Measurements from ENCODE around the gene CELSR1. TPM values are rescaled to one million over a fixed set of nuclear protein-coding genes. Genes with fewer than 3 reads are reported as not detected.

CELSR1 gene
- total RNA-seq, 1 donor from 2014 or later, result 5.1 TPM

DNA sequence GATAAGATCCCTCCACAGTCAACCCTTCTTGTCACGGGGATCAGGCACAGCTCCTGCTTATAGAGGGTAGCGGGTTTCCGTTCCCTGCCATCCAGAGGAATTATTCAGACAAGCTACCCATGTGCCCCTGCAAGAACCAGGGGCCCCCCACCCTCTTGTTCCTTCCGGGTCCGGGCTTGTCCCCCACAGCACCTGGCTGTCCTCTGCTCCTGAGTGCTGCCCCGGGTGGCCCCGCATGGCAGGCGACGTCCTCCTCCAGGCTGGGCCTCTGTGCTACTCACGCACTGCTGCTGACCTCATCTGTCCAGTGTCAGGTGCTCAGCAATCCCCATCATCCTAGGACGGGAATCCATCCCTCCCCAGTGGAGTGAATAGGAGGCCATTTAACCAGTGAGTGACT is 24.7 kb downstream of the CELSR1 start:
- Mint-ChIP-seq H3K27me3 (ENCODE audit: low read depth) (peaks cover 82% of the 10 kb centered on the region), H3K9me3 (no peaks in the 10 kb centered on the region), H3K27ac (ENCODE audit: unreplicated experiment) (no peak overlapping the region), H3K4me3 (no peak overlapping the region), H3K4me1 (peaks cover 27% of the 10 kb centered on the region), H3K36me3 (ENCODE audit: low read depth) (no peaks in the 10 kb centered on the region)
- DNase-seq (ENCODE audit: low read depth, low spot score), result no peak
- TF ChIP-seq, protein P1, sequence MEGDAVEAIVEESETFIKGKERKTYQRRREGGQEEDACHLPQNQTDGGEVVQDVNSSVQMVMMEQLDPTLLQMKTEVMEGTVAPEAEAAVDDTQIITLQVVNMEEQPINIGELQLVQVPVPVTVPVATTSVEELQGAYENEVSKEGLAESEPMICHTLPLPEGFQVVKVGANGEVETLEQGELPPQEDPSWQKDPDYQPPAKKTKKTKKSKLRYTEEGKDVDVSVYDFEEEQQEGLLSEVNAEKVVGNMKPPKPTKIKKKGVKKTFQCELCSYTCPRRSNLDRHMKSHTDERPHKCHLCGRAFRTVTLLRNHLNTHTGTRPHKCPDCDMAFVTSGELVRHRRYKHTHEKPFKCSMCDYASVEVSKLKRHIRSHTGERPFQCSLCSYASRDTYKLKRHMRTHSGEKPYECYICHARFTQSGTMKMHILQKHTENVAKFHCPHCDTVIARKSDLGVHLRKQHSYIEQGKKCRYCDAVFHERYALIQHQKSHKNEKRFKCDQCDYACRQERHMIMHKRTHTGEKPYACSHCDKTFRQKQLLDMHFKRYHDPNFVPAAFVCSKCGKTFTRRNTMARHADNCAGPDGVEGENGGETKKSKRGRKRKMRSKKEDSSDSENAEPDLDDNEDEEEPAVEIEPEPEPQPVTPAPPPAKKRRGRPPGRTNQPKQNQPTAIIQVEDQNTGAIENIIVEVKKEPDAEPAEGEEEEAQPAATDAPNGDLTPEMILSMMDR (conservative IDR thresholded peaks at IDR 0.05), result no peak

- TF ChIP-seq, protein P1 (conservative IDR thresholded peaks at IDR 0.05), result no peak
- Mint-ChIP-seq H3K27me3 (ENCODE audit: low read depth) (peaks cover 83% of the 10 kb centered on the region), H3K36me3 (ENCODE audit: low read depth) (no peaks in the 10 kb centered on the region), H3K9me3 (no peaks in the 10 kb centered on the region), H3K4me1 (peaks cover 22% of the 10 kb centered on the region), H3K27ac (ENCODE audit: unreplicated experiment) (no peak overlapping the region), H3K4me3 (no peak overlapping the region)
- DNase-seq (ENCODE audit: low read depth, low spot score), result no peak
These were observed 25.4 kb downstream of the CELSR1 start for GRCh38 chr22:46512039-46512370.

- Mint-ChIP-seq H3K9me3 (no peaks in the 10 kb centered on the region), H3K27ac (ENCODE audit: unreplicated experiment) (no peak overlapping the region)
- no peak for DNase-seq (ENCODE audit: low read depth, low spot score)
These were observed 26.0 kb downstream of the CELSR1 start for GRCh38 chr22:46511151-46512038.

DNA sequence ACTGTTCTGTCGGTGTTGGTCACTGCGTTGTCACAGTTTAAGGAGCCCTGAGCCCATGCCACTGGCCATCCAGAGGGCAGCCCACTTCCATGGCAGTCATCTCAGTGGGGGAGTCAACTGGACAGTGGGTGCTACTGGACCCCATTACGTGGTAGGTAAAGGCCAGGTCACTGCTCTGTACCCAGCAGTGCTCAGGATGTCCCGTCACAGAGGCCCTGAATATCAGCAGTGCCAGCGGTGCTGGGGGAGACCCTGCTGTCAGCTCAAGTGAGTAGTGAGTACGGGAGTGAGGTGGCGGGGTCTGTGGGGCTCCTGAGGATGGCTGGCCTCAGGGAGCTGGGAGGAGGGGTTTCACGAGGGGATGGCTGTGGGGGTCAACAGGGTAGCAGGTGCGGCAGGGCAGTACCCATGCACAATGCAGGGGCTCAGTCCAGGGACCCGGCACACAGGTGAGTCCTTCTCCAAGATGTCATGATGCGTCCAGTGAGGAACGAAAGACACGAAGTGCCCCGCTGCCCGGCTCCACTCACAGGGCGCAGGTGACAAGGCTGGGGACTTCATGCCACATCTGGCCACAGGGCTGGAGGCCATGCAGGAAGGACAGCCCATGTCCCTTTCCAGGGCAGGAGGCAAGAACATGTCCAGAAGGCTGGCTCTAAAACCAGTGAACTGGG is 27.9 kb downstream of the CELSR1 start:
- Mint-ChIP-seq H3K27ac (ENCODE audit: unreplicated experiment) (no peak overlapping the region), H3K36me3 (ENCODE audit: low read depth) (no peaks in the 10 kb centered on the region), H3K27me3 (ENCODE audit: low read depth) (peaks cover 90% of the 10 kb centered on the region), H3K9me3 (no peaks in the 10 kb centered on the region), H3K4me1 (peaks cover 27% of the 10 kb centered on the region), H3K4me3 (peak overlapping the region; percentile 59)
- DNase-seq (ENCODE audit: low read depth, low spot score), result no peak
- TF ChIP-seq, protein P1 (conservative IDR thresholded peaks at IDR 0.05), result no peak

More at GRCh38 chr22:46511151-46512038, 26.0 kb downstream of the CELSR1 start:
- TF ChIP-seq, protein P1 (conservative IDR thresholded peaks at IDR 0.05), result no peak
- H3K4me3 Mint-ChIP-seq, result no peak overlapping the region
- peaks cover 85% of the 10 kb centered on the region for H3K27me3 Mint-ChIP-seq (ENCODE audit: low read depth)
- H3K4me1 Mint-ChIP-seq, result peaks cover 25% of the 10 kb centered on the region
- no peaks in the 10 kb centered on the region for H3K36me3 Mint-ChIP-seq (ENCODE audit: low read depth)

DNA sequence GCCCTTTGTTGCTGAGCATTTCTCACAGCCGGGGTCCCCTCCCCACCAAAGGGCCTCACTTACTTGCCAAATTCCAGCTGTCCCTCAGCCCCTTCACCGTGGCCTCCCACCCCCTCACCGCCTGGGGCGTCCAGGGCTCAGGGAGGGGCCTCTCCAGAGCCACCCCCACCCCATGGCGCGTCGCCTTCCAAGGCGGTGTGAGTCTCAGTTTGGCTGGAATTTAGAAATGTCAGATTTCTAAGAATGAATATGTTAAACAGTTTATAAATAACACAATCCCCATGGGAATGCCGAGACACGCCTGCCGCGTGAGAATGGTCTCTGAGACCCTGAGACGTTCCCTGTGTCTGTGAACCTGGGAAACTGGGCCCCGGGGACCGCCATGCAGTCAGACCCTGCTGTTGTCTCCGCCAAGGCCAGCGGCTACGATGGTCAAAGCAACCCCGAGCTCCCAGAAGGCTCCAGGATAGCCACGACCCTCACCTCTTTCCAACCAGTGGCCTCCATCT is 28.9 kb downstream of the CELSR1 start:
- DNase-seq (ENCODE audit: low read depth, low spot score), result no peak
- H3K27me3 Mint-ChIP-seq (ENCODE audit: low read depth), result peaks cover 92% of the 10 kb centered on the region
- no peaks in the 10 kb centered on the region for H3K36me3 Mint-ChIP-seq (ENCODE audit: low read depth)
- H3K4me1 Mint-ChIP-seq, result peaks cover 27% of the 10 kb centered on the region
- H3K4me3 Mint-ChIP-seq, result no peak overlapping the region
- H3K9me3 Mint-ChIP-seq, result no peaks in the 10 kb centered on the region
- H3K27ac Mint-ChIP-seq (ENCODE audit: unreplicated experiment), result no peak overlapping the region
- TF ChIP-seq, protein P1 (conservative IDR thresholded peaks at IDR 0.05), result no peak

Measured in neural crest cell (in vitro differentiated cells).